SJCRH30 (cell line): ENCODE results near the gene HOXB5. TPM values are rescaled to one million over a fixed set of nuclear protein-coding genes. Genes with fewer than 3 reads are reported as not detected.

Experiments used
- DNase-seq, 2 experiments: peaks; one replicate each; pipeline ENCODE4 v3.0.0-alpha.2; 2015 to 2020
- H3K27ac ChIP-seq: fragments of 250-450 bp; sonication (Bioruptor Pico); 2 replicates; pipeline ENCODE4 v1.5.1; 2020; ENCODE audit warnings: mild to moderate bottlenecking, moderate library complexity
- H3K27me3 ChIP-seq: fragments of 250-450 bp; sonication (Bioruptor Pico); 2 replicates; pipeline ENCODE4 v1.5.1; 2020; ENCODE audit warnings: mild to moderate bottlenecking, moderate library complexity
- H3K36me3 ChIP-seq: fragments of 250-450 bp; sonication (Bioruptor Pico); 2 replicates; pipeline ENCODE4 v1.5.1; 2020; ENCODE audit warnings: mild to moderate bottlenecking, moderate library complexity
- H3K4me1 ChIP-seq: fragments of 250-450 bp; sonication (Bioruptor Pico); 2 replicates; pipeline ENCODE4 v1.5.1; 2020; ENCODE audit warnings: mild to moderate bottlenecking, moderate library complexity
- H3K4me3 ChIP-seq: fragments of 250-450 bp; sonication (Bioruptor Pico); 2 replicates; pipeline ENCODE4 v1.5.1; 2020; ENCODE audit warnings: mild to moderate bottlenecking, moderate library complexity
- H3K9me3 ChIP-seq: fragments of 250-450 bp; sonication (Bioruptor Pico); replicated peaks from 2 replicates; pipeline ENCODE4 v1.5.1; 2020; ENCODE audit warnings: mild to moderate bottlenecking, moderate library complexity
- total RNA-seq: library from RNA; depleted of rRNA; stranded (reverse); fragments of >200 nt; shearing (Covaris generic); gene quantifications from 2 replicates; pipeline ENCODE4 v1.2.3, GENCODE V29; 2014

The HOXB5 gene
- total RNA-seq, 1 experiment from 2014 or later = 0.51 TPM

GRCh38 chr17:48596735-48597527, 3.4 kb upstream of the HOXB5 start:
- Histone ChIP-seq H3K9me3 (no peaks in the 10 kb centered on the region), H3K4me1 (0 out of 2 replicates have a peak, but pooled peaks cover 6% of the 10 kb centered on the region), H3K4me3 (peak overlapping the region; percentile 67), H3K36me3 (peaks cover 2% of the 10 kb centered on the region; the same call in 1 of the 2 replicates), H3K27ac (no peak overlapping the region; the same call in 1 of the 2 replicates), H3K27me3 (no peaks in the 10 kb centered on the region; the same call in 1 of the 2 replicates)
- no peak for DNase-seq

- H3K27me3 ChIP-seq = no peaks in the 10 kb centered on the region; the same call in 1 of the 2 replicates
- H3K9me3 ChIP-seq = no peaks in the 10 kb centered on the region
- H3K27ac ChIP-seq = no peak overlapping the region
- H3K4me3 ChIP-seq = no peak overlapping the region
- H3K36me3 ChIP-seq = peaks cover 2% of the 10 kb centered on the region; the same call in 1 of the 2 replicates
- DNase-seq = no peak
- 0 out of 2 replicates have a peak, but pooled peaks cover 6% of the 10 kb centered on the region for H3K4me1 ChIP-seq
Observed at GRCh38 chr17:48596000-48596734, 2.6 kb upstream of the HOXB5 start.

DNA sequence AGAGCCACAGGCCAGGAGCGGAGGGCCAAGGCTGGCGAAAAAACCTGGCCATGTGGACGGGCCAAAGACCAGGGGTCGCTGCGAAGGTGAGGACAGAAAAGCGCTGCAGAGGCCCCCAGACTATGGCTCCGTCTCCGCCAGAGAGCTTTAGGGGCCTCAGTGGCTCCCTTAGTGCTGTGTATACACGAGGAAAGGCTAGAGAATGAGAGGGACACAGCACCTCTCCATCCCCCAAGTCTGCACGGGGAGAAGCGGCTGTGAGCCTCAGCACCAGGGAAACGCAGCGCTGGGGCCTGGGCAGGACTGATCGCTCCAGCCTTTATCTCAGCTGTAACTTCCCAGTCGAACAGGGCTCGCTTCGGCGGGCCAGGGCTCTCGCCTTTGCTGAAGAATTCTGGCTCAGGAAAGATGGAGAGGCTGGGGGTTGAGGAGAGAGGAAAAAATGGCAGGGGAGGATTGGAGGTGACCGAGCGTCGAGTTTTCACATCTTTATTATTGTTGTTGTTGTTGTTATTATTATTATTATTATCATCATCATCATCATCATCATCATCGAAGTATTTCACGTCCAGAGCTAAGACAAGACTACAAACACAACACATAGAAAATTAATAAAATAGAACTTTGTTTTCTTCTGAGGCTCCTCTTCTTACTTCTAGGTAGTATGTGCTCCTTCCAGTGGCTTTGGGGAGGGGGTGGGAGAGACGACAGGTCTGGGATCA, 1.9 kb upstream of the HOXB5 start:
- Histone ChIP-seq H3K36me3 (peaks cover 2% of the 10 kb centered on the region; the same call in 1 of the 2 replicates), H3K9me3 (no peaks in the 10 kb centered on the region), H3K27me3 (no peaks in the 10 kb centered on the region; the same call in 1 of the 2 replicates), H3K4me3 (no peak overlapping the region), H3K27ac (no peak overlapping the region), H3K4me1 (0 out of 2 replicates have a peak, but pooled peaks cover 6% of the 10 kb centered on the region)
- no peak for DNase-seq

DNA sequence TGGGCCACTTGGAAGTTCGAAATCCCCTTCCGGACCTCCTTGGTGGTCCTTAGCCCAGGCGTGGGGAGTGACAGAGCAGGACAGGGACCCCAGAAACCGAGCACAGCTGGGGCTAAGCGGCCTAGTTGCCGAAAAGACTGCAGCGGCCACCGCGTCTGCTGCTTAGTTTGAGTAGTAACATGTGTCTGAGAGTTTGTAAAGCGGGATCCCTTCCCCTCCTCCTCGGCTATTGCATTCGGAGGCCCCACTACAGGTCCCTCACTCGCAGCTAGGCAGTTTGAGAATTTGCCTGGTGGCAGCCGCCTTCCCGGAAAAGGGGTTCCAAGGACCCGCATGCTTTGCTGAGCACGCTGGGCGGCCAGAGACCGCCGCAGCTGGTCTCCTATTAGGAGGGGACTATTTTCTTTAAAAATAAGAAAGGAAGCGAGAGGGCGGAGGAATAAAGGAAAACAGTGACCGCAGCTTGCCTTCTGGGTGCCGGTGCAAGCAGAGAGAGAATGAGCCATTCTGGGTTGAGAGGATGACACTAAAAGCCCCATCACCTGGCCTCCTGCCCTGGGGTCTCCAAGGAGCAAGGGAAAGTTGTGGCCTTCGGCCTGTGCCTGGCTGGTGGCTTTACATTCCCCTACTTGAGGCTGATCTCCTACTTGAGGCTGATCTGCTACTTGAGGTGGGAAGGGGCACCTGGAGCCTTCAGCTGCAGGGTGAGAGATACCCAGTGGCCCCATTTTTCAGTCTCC, 1.1 kb upstream of the HOXB5 start:
- Histone ChIP-seq H3K27me3 (no peaks in the 10 kb centered on the region; the same call in 1 of the 2 replicates), H3K27ac (no peak overlapping the region)
- no peak for DNase-seq

GRCh38 chr17:48593840-48594537, 410 bp upstream of the HOXB5 start:
- Histone ChIP-seq H3K27ac (no peak overlapping the region), H3K4me3 (peak overlapping the region; percentile 63), H3K36me3 (peaks cover 2% of the 10 kb centered on the region; the same call in 1 of the 2 replicates), H3K9me3 (no peaks in the 10 kb centered on the region), H3K27me3 (no peaks in the 10 kb centered on the region; the same call in 1 of the 2 replicates), H3K4me1 (0 out of 2 replicates have a peak, but pooled peaks cover 6% of the 10 kb centered on the region)
- DNase-seq = peak; percentile 77 to 88

More for the DNA sequence above, 1.1 kb upstream of the HOXB5 start:
- H3K4me1 ChIP-seq = 0 out of 2 replicates have a peak, but pooled peaks cover 6% of the 10 kb centered on the region
- peaks cover 2% of the 10 kb centered on the region; the same call in 1 of the 2 replicates for H3K36me3 ChIP-seq
- H3K9me3 ChIP-seq = no peaks in the 10 kb centered on the region
- no peak overlapping the region for H3K4me3 ChIP-seq

DNA sequence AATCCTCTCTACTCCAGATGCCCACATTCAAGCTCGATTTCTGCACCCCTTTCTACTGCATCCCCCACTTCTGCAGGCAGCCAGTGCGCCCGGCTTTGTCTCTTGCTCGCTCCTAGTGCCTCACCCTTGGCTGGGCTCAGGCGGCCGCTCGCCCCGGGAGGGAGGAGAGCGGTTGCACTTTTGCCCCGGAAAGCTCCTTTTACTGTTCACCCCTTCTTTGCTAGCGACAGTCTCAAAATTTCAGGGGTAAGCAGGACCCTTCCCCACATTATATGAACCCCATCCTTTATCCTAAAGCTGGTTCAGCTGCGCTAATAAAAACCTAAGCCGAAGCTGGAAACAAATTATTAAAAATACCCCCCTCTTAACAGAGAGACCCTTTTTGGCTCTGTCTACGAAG, 1.0 kb downstream of the HOXB5 start:
- no peaks in the 10 kb centered on the region for H3K9me3 ChIP-seq
- H3K4me3 ChIP-seq = peak overlapping the region; percentile 63
- DNase-seq = no peak
- no peaks in the 10 kb centered on the region for H3K27me3 ChIP-seq
- peaks cover 2% of the 10 kb centered on the region; the same call in 1 of the 2 replicates for H3K36me3 ChIP-seq
- peak overlapping the region; percentile 7 for H3K27ac ChIP-seq
- peaks cover 15% of the 10 kb centered on the region for H3K4me1 ChIP-seq

GRCh38 chr17:48592057-48592514, 1.5 kb downstream of the HOXB5 start:
- H3K36me3 ChIP-seq = peaks cover 2% of the 10 kb centered on the region; the same call in 1 of the 2 replicates
- H3K4me1 ChIP-seq = peaks cover 20% of the 10 kb centered on the region
- H3K27ac ChIP-seq = no peak overlapping the region
- H3K9me3 ChIP-seq = no peaks in the 10 kb centered on the region
- H3K27me3 ChIP-seq = no peaks in the 10 kb centered on the region
- no peak for DNase-seq
- no peak overlapping the region for H3K4me3 ChIP-seq

DNA sequence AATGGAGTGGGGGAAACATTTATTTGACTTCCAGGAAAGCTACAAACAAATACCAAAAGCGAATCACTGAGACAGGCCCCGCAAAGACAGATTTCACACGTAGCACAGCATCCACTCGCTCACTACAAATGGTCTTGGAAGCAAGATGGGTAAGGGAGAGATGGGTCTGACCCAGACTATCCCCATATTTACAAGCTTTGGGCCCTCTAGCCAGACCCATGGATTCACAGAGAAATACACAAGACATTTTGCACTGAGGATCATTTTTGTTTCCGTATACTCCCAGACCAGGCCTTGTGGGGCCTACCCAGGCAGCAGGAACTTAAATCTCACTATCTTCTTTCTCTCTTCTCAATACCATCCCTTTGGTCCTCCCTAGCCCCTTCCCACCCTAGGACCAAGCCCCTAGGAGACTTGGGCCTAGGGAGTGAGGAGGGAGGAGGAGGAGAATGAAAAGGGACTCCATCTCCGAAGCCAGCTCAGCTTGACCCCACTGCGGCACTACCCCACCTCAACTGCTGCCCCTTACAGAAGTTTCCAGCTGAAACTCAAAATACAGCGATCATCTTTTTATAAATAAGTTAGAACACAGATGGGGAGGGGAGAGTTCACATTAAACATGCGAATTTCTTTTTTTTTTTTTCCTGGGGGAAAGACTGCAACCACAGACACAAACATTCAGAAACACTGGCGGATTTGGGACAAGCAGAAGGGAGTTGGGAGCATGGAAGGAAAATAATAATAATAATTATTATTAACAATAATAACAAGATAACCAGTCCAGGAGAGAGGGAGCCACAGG, 2.1 kb downstream of the HOXB5 start:
- H3K4me1 ChIP-seq = peaks cover 26% of the 10 kb centered on the region
- H3K4me3 ChIP-seq = no peak overlapping the region
- no peaks in the 10 kb centered on the region for H3K27me3 ChIP-seq
- no peaks in the 10 kb centered on the region for H3K9me3 ChIP-seq
- H3K36me3 ChIP-seq = peaks cover 2% of the 10 kb centered on the region; the same call in 1 of the 2 replicates
- H3K27ac ChIP-seq = no peak overlapping the region
- no peak for DNase-seq

DNA sequence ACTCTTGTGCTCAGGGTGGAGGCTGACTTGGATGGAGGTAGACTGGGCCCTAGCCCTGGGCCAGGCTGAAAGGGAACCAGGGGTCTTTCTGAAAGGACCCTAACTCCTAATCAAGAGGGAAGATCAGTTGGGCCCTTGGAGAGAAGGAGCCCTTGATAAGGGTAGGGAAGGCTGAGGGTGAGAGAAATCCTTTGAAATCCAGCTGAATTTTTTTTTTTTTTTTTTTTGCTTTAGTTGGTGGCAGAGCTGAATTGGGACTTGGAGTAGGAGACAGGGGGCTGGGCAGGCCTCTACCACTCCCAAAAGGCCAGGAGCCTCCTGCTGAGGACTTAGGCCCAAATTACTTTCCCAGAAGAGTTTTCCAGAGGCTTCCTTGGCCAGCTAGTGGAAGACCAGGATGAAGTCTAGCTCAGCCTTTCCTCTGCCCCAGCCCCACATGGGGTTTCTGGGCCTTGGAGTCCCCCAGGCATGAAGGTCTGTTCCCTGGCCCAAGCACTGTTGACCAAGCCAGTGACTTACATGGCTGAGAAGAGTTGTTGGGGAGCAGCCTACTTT, 2.9 kb downstream of the HOXB5 start:
- Histone ChIP-seq H3K9me3 (no peaks in the 10 kb centered on the region), H3K4me1 (peaks cover 26% of the 10 kb centered on the region), H3K27me3 (no peaks in the 10 kb centered on the region), H3K27ac (no peak overlapping the region), H3K4me3 (no peak overlapping the region), H3K36me3 (peaks cover 2% of the 10 kb centered on the region; the same call in 1 of the 2 replicates)
- DNase-seq = no peak

DNA sequence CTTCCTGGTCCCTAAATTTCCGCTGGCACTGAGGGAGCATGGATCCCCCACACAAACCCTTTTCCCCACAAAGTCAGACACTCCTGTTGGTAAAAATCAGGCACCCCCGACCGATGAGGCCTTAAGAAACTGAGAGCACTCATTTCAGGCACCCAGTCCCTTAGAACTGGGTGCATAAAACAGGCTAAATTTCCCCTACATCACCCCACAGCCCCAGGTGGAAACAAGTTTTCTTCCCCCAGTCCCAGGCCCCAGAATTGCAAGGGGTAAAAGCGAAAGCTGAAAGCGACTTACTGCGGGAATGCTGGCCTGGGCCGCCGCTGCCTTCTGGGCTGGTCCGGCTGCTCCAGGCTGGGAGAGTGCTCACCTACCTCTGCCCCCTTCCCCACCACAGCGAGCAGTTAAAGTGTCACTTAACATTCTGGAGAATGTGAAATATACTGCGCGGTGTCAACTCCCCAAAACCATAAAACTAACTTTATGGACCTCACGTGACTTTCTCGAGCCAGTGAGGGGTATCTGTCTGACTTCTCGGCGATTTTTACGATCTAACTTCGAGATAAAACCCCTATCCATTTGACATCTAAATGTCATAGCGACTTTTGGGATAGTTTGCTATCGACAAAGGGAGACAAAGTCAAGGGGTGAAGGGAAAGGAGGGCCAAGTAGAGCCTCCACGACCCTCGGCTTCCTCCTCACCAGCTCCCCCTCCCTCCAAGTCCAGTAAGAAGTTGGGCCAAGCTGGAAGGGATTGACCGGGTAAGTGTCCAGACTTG, 3.6 kb downstream of the HOXB5 start, which contains the start of gene HOXB3:
Gene HOXB3 (minus strand): TSS at position 411 of the 776 bp plus-strand sequence. CDS start 37,767 bp downstream, outside the sequence.
- no peak for DNase-seq
- H3K27ac ChIP-seq = no peak within 1 kb of the TSS
- no peak within 1 kb of the TSS for H3K4me3 ChIP-seq
- H3K9me3 ChIP-seq = no peaks in the 10 kb centered on the region
- no peaks in the 10 kb centered on the region for H3K27me3 ChIP-seq
- peaks cover 26% of the 10 kb centered on the region for H3K4me1 ChIP-seq
- peaks cover 2% of the 10 kb centered on the region; the same call in 1 of the 2 replicates for H3K36me3 ChIP-seq

GRCh38 chr17:48589060-48589830, 4.3 kb downstream of the HOXB5 start:
- H3K4me3 ChIP-seq = no peak overlapping the region
- DNase-seq = no peak
- no peak overlapping the region for H3K27ac ChIP-seq
- no peaks in the 10 kb centered on the region for H3K27me3 ChIP-seq
- no peaks in the 10 kb centered on the region for H3K9me3 ChIP-seq
- H3K4me1 ChIP-seq = peaks cover 26% of the 10 kb centered on the region
- 0 out of 2 replicates have a peak, but pooled peaks cover 1% of the 10 kb centered on the region for H3K36me3 ChIP-seq
